ENCODE measurements around the gene BHMT2.
A peak's percentile ranks its signal among the peaks of the same experiment; 100 is the strongest.

The BHMT2 gene

GRCh38 chr5:79122973-79123372 is 53.4 kb downstream of the BHMT2 start:
- DNase-seq (no peak), ATAC-seq (no peak)
- H3K27me3 Mint-ChIP-seq = no peaks in the 10 kb centered on the region
- no peaks in the 10 kb centered on the region for H3K9me3 Mint-ChIP-seq
- no peaks in the 10 kb centered on the region for H3K36me3 Mint-ChIP-seq (ENCODE audit: low read depth)
- H3K27ac Mint-ChIP-seq = no peak overlapping the region
- H3K4me3 Mint-ChIP-seq = no peak overlapping the region
- H3K4me1 Mint-ChIP-seq = no peaks in the 10 kb centered on the region

DNA sequence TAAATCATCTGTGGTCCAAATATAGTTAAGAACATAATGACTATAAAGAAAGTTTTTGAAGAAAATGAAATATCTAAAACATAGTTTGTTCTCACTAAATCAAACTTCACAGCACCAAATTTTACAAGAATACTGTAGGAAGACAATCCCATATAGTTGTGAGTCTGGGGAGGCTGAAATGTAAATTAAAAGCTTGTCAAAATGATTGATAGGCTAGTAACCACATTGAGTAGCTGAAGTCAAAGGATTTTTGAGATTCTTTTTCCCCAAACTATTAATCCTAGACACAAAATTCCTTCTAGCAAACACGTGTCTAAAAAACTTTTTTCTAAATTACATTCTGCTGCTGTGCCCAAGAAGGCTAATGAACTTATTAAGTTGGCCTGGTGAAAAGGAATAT is 55.0 kb downstream of the BHMT2 start:
- DNase-seq (no peak), ATAC-seq (no peak)
- no peaks in the 10 kb centered on the region for H3K4me1 Mint-ChIP-seq

GRCh38 chr5:79130781-79131180 is 61.2 kb downstream of the BHMT2 start:
- Mint-ChIP-seq H3K36me3 (ENCODE audit: low read depth) (no peaks in the 10 kb centered on the region), H3K27ac (no peak overlapping the region), H3K4me1 (peaks cover 17% of the 10 kb centered on the region), H3K4me3 (no peak overlapping the region), H3K9me3 (no peaks in the 10 kb centered on the region), H3K27me3 (peaks cover 5% of the 10 kb centered on the region)
- ATAC-seq (no peak), DNase-seq (no peak)

More for the DNA sequence above, 55.0 kb downstream of the BHMT2 start:
- Mint-ChIP-seq H3K27me3 (no peaks in the 10 kb centered on the region), H3K27ac (no peak overlapping the region), H3K36me3 (ENCODE audit: low read depth) (no peaks in the 10 kb centered on the region), H3K4me3 (no peak overlapping the region), H3K9me3 (no peaks in the 10 kb centered on the region)

- ATAC-seq (no peak), DNase-seq (no peak)
- Mint-ChIP-seq H3K27ac (peak overlapping the region; percentile 91), H3K9me3 (no peaks in the 10 kb centered on the region), H3K4me3 (peak overlapping the region; percentile 72), H3K36me3 (ENCODE audit: low read depth) (no peaks in the 10 kb centered on the region), H3K4me1 (peaks cover 19% of the 10 kb centered on the region), H3K27me3 (peaks cover 5% of the 10 kb centered on the region)
Measured at GRCh38 chr5:79133121-79133656, 63.6 kb downstream of the BHMT2 start.

GRCh38 chr5:79133657-79134451 is 64.3 kb downstream of the BHMT2 start:
- H3K9me3 Mint-ChIP-seq = no peaks in the 10 kb centered on the region
- DNase-seq (peak; percentile 79), ATAC-seq (peak; percentile 68)
- H3K27me3 Mint-ChIP-seq = peaks cover 5% of the 10 kb centered on the region
- peaks cover 19% of the 10 kb centered on the region for H3K4me1 Mint-ChIP-seq
- peak overlapping the region; percentile 91 for H3K27ac Mint-ChIP-seq
- H3K36me3 Mint-ChIP-seq (ENCODE audit: low read depth) = no peaks in the 10 kb centered on the region
- H3K4me3 Mint-ChIP-seq = peak overlapping the region; percentile 72

GRCh38 chr5:79135790-79136553 is 66.4 kb downstream of the BHMT2 start:
- DNase-seq (no peak), ATAC-seq (peak; percentile 79)
- H3K27me3 Mint-ChIP-seq = peaks cover 5% of the 10 kb centered on the region
- no peaks in the 10 kb centered on the region for H3K9me3 Mint-ChIP-seq
- H3K4me1 Mint-ChIP-seq = peaks cover 19% of the 10 kb centered on the region
- H3K36me3 Mint-ChIP-seq (ENCODE audit: low read depth) = no peaks in the 10 kb centered on the region
- no peak overlapping the region for H3K4me3 Mint-ChIP-seq
- no peak overlapping the region for H3K27ac Mint-ChIP-seq

DNA sequence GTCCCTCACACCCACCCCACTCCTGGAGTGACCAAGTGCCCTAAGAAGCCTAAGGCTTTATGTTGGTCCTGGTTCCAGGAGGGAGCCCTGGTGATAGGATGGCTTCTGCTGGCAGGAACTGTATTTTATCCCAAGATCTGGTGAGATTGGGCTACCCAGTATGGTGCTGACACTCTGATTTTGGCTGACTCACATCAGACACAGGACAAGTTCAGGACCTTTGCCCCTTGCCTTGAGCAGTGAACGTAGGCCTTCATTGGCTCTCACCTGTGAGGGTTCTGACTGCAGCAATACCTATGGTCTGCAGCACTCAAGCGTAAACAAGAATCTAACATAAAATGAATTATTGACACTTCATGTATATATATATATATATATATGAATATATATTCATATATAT is 67.1 kb downstream of the BHMT2 start:
- Mint-ChIP-seq H3K4me3 (no peak overlapping the region), H3K27ac (no peak overlapping the region), H3K4me1 (peaks cover 19% of the 10 kb centered on the region), H3K9me3 (no peaks in the 10 kb centered on the region), H3K36me3 (ENCODE audit: low read depth) (no peaks in the 10 kb centered on the region), H3K27me3 (peaks cover 5% of the 10 kb centered on the region)
- no peak for ATAC-seq
- no peak for DNase-seq

Measured in activated naive CD8-positive, alpha-beta T cell treated with anti-CD3 and anti-CD28 coated beads, Interleukin-2, amount 50 U/mL, for 24 hours (primary cell).